AG20443 (cell line): ENCODE results near the gene C4BPB.
A peak's percentile ranks its signal among the peaks of the same experiment; 100 is the strongest.

Experiments used
- DNase-seq: peaks from one replicate; pipeline ENCODE4 v3.0.0; 2012; ENCODE audit warnings: low spot score, mixed read lengths

C4BPB gene

DNA sequence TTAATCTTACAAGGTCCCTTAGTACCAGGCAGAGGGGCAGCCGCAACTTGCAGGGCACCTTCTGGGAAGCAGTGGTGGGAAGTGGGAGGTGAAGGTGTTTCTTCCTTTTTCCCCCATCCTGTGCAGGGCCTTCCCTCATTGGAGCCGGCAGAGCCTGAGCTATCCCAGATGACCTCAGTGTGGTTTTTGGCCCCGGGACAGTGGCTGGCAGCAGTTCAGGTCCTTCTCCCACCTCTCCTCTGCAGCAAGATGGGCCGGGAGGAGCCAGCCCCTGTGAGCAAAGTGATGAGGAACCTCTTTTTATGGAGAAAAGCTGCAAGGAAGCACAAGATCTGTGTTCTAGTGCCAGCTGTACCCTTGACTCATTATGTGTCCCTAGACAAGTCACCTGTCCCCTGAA, 28.8 kb upstream of the C4BPB start:
- no peak for DNase-seq

DNA sequence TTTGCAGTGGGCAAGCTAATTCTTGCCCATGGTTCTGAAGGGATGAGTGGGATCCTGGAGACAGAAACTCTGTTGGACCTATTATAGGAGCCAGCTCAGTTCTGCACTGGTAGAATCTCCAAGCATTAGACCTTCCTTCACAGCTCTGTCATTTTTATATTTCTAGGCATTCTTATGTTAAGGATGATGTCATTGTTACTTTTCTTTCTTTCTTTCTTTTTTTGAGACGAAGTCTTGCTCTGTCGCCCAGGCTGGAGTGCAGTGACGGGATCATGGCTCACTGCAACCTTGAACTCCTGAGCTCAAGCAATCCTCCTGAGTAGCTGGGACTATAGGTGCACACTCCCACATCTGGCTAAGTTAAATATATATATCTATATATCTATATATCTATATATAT, 28.1 kb upstream of the C4BPB start:
- DNase-seq = no peak

DNA sequence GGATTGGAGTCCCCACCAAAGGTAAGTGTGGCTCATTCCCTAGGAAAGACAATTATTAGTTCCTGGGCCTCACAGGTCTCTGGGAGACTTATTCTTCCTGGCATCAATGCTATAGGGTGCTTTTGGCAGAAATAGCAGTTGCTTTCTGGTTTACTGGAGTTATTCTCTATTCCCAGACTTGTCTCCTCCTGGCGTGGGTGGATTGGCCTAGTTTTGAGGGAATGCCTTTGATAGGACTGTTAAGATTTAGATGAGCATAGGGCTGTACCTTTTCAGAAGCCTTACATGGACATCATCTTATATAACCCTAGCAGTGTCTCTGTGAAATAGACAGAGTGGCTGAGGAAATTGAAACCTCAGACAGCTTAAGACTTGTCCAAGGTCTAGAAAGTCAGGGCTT, 26.6 kb upstream of the C4BPB start:
- DNase-seq = no peak

DNA sequence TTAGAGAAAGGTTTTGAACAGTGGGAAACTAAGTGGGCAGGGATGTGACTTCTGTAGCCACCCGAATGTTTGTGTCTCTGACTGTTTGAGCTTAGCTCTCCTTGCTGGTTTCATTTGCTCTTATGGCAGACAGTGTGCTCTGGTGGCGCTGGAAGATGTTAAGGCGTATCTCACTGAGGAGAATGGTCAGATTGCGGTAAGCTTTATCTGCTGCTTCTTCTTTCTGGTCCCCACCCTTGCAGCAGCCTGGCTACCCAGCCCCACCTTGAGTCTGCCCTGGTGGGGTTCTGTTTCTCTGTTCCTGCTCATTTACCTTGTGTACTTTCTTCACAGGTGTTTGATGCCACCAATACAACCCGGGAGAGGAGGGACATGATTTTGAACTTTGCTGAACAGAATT, 25.6 kb upstream of the C4BPB start:
- no peak for DNase-seq

DNA sequence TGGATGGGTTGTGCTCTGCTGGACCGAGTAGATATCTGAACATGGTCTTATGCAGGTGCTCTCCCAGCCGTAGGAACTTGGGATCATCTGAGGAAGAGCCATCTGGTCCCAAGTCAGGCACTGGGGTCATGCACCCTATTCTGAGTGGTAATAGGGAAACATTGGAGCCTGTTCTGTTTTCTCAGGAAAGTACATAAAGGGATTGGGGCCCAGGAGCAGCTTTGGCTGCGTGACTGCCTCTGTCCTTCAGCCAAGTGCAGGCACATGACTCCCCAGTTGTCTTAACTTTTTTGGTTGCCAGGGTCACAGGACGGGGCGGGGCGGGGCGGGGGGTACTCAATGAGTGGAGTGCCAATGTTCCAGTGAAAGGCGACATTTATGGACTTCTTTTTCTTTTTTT, 24.1 kb upstream of the C4BPB start:
- no peak for DNase-seq

DNA sequence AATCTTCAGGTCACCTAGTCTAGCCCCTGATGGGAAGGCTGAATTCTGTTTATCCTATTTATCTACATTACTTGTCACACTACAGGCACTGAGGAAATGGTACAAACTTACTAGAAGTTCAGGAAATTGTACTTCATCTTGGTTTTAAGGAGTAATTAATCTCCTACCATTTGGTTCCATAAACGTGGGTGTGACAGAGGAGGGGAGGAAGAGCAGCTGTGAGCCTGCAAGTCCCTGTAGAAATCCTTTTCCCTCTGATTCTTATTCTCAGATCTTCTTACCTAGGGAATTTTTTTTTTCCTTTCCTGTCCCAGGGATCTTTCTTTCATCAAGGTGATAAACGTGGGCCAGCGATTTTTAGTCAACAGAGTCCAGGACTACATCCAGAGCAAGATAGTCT, 21.5 kb upstream of the C4BPB start:
- no peak for DNase-seq

DNA sequence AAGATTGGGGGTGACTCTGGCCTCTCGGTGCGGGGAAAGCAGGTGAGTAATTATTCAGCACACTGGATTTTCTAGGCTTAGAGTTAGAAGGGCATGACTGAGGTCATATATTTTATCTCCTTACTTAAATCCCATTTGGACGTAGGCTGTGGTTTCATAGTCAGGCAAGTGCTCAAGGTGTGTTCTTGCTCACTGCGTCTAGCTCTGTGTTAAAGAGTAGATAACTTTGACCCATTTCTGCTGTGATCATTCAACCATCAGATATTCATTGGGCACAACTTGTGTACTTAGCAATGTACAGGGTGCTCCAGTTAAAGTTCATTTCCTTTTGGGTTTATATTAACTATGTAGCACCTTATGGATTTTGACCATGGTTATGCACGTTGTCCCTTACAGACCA, 21.0 kb upstream of the C4BPB start:
- no peak for DNase-seq

DNA sequence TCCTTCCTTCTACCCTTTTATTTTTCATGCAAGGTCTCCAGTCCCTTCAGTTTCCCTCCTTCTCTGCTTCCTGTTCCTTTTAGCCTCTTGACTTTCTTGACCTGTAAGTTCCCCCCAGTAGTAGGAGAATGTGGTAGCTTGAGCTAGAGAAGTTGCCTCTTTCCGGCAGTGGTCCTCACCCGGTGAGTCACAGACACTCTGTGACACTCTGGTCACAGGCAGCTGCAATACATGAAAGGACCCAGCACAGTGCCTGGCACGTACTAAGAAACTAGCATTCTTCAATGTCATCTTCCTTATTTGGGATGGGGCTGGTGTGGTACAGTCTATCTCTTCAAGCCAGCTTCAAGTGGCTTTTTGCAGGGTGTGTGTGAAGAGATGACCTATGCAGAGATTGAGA, 19.6 kb upstream of the C4BPB start:
- DNase-seq = no peak

DNA sequence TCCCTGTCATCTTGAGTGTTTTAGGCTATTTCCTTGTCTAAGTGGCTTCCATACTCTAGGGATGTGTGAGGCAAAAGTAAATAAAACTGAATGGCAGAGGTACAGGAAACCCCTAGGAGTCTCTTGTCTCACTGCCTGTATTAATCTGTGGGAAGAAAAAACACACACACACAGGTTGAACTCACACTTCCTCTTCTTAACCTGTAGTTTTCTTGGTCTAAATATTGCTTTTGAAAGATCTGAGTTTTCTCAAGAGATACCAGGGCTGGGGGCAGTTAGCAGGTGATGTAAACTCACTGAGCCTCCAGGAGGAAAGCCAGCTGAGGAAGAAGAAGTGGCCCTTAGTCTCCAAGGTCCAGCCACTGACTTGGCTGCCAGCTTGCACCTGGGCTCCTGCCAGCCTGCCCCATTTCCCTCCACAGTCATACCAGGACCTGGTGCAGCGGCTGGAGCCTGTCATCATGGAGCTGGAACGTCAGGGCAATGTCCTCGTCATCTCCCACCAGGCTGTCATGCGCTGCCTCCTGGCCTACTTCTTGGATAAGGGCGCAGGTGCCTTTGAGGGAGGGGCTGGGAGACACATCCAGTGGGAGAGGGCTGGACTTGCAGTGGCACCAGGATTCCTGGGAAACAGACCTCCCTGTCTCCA, 18.7 kb upstream of the C4BPB start:
- DNase-seq = no peak

DNA sequence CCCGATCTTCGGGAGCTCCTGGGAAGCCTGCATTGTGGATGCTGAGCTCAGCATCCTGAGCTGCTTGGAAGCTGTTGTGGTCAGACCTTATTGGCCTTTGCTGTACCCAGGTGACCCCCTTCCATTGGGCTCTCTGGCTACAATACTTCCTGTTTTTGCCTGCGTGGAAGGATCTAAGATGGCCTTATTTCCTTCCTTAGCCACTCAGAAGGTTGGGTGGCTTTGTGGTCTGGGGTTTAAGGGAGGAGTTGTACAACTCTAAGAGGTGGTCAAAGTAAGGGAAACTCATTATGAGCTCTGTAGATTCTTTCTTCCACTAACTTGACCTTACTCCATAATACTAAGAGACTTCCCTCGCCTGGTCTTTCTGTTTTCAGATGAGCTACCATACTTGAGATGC, 17.8 kb upstream of the C4BPB start:
- no peak for DNase-seq

DNA sequence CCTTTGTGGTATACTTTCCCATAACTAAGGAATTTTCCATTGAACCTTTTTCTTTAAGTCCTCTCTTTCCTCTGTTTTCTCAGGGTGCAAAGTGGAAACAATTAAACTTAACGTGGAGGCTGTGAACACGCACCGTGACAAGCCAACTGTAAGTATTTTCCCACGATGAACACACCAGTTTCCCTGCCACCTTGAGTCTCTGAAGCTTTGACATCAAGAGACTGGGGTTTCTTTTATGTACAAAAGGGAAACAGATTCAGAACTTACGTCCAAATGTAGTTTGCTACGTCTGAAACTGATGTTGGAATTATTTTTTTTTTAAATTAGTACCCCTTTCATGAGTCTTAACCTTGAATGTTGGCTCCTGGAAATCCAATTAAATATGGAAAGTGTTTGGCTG, 17.2 kb upstream of the C4BPB start:
- no peak for DNase-seq

DNA sequence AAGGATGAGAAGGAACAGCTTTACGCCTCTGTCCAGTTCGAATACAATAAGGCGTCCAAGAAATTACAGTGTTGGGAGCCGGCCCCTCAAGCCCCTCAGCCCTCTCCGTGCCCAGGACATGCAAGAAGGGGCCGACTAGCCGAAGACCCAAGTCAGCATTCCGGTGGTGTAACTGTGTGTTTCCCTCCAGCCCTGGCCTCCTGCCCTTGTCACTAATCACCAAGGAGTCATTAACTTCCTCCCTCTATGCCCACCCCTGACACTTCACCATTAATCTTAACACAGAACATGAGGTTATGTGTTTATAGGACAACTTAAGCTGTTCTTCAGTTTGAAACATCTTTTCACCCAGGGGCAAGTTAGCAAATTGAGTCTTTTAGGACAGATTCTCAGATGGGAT, 16.4 kb upstream of the C4BPB start:
- DNase-seq = no peak

DNA sequence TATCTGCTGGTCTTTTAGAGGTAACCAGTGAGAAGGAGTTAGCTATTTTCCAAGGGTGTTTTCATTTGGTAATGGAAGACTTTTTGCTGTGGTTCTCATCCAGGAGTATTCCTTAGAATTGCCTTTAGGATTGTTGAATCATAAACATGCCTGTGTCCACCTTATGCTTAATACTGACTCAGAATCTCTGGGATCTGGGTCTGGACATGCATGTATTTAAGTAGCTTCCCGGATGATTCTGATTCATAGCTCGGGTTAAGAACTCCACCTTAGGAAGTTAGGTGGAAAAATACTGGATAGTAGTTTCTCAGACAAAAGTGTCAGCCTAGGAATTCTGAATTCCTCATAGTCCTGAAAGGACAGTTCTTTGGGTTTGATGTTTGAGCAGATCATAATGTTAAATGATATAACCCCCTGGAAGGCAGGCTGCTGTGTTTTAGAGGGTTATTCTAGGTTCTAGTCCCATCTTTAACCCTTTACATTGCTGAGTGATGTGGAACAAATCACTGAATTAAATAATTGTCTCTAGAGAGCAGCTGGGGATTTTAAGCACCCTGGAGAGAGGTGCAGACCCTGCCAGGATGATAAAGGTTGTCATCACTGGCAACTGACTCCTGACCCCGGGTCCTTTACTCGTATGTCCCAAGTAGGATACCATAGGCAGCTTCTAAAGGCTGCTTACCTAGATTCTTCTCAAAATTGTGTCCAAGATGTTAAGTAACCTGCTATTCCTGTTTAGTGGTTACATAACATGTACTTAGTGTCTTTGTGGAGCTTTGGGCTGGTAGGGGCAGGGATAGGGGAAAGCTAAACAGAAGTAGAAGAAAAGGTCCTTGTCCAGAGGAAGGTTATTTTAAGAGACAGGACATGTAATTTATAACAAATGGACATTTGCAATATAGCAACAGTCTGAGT, 14.5 kb upstream of the C4BPB start:
- no peak for DNase-seq

DNA sequence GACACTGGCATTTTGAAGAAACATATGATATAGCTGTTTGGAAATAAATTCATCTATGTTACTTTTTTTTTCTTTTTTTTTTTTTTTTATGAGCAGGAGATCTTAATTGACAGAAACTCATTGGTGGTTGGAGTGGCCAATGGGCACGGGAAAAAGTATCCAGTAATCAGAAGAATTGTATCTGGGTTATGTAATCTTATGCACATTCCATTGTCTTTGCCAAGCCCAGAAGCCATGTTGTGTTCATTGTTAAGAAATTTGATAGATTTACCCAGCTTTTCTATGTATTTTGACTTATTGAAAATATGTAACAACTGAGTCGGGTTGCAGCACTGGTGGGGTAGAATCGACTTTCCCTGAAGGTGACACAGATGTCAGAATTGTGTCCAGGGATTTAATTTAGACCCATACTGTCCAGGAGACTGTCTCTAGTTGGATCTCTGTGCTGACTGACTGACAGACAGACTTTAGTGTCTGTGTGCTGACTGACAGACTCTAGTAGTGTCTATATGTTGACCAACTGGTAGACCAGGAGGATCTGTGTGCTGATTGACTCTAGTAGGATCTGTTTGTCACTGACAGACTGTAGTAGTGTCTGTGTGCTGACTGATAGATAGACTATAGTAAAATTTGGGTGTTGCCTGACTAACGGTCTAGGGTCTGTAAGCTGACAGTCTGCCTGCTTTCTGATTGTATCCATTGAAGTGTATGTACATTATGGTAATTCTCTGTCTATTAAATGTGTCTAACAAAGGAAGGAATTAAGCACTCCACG, 12.3 kb upstream of the C4BPB start:
- peak; percentile 27 for DNase-seq

DNA sequence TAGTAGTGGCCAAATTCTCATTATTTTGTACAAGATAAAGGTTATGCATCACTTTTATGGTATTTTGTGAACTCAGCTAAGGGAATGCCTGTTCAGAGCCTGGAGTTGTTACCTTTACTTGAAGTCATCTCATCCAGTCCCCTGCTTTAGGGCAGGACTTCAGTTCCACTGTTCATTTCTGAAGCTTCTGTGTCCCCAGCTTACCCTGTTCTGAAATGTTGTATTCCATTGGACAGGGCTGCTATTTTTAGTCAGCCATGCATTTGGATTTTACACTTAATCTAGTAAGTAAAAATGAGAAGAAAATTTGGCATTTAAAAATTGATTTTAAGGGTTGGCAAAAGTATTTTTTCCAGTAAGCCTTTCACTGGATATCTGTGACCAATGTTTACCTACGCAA, 11.6 kb upstream of the C4BPB start:
- DNase-seq = no peak

DNA sequence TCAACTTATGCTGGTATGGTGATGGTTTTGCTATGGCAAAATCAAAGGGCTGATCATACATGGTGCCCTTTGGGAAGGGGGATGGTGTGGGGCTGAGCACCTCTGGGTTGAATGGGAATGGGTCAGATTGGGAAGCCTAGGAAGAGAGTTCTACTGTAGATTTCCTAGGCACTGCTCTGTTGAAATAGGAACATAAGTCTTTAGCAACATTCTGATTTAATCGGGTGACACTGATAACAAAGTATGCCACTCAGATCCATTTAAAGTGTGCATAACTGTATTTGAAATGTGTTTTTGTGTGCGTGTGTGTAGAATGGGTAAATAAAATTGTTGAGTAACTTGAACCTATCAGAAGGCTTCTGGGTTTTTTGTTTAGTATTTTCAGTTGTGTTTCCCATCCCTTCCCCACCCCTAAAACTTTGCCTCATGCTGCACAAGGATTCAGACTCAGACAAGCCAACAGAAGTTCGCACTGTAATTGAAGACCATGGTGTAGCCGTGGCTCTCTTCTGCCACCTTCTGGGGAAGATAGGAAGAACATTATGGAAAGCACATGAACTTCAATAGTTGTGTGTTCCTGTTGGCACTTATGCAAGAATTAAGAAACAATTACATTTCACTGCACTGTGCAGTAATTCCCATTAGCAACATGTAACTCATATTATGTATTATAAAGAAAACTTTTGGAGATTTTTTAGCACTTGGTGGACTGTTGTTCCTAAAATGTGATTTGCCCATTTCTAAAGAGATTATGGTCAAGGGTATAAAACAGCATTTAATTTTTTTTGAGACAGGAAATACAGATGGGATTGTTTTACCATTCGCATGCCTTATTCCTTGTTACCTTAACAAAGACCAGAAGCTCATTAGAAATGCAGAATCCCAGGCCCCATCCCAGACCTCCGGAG, 10.9 kb upstream of the C4BPB start:
- DNase-seq = peak; percentile 85

DNA sequence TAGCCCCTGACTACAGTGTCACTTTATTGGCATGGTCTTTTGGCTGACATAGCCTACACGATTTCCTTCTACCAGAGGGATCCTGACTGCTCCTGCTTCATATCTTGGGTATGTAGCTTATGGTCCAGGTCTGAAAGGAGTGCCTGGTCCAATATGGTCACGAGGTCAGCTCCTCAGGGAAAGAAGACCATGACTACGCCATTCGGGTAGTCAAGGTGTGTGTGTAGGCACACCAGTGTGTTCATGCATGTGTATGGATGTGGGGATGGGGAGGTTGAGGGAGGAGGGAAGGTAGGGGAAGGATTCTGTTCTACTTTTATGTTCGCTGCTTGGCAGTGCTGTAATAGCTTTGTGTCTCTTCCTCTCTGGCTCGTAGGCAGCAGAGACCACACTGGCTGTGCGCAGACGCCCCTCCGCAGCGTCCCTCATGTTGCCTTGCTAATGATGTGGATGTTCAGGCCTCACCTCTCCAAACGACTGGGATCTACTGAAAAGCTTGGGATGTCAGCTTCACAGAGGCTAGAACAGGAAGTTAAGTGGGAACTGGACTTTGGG, 10.0 kb upstream of the C4BPB start:
- DNase-seq = no peak

DNA sequence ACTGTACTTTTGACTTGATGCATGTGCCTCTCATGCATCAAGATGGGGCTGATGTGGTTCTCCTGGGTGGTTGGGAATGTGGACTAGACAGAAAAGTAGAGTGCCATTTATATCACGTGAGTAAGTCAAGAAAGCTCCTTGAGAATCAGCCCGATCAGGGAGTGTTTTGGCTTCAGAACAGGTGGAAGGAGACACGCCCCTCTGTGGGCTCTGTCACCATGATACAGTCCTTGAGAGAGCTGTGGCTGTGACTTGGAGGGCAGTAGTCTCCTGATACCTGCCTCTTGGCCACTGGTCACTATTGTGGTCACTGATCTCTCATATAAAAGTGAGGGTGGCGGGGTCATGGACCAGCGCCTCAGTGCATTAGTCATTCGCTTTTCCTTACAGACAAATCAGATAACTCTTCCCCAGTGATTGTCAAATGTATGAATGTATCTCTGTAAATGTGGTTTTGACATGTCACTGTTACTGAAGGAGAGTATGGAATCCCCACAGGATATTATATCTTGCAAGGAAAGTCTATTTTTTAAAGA, 8.9 kb upstream of the C4BPB start:
- no peak for DNase-seq

DNA sequence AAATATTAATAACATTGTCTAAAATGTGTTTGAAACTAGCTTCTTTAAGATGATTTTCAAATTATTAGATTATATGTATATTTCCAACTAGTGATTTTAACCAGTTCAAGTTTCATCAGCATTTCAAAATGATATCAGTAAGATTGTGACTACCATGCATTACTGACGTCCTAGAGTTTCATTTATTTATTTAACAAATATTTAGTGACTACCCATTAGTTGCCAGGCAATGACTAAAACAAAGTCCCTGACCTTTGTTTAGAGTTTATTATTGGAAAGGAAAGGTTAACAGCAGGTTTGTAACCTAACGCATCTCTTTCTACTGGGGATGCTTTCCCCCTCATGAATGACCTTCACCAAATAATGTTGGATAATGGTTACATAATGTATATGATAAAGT, 7.6 kb upstream of the C4BPB start:
- no peak for DNase-seq

DNA sequence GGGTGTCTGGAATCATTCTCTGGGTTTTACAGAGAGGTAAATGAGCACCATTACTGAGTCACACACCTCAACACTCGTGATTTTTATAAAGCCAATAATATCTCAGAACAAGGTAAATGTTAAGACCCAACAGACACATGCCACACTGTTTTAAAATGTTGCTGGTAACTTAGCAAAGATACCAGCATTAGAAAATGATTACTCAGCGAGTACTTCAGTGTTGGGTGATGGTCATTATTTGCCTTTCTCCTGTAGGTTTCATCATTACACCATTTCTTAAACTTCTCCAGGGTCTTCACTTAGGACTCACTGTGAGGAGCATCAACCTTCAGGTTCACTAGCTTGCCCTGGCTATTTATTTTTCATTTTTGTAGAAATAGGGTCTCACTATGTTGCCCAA, 6.9 kb upstream of the C4BPB start:
- no peak for DNase-seq

DNA sequence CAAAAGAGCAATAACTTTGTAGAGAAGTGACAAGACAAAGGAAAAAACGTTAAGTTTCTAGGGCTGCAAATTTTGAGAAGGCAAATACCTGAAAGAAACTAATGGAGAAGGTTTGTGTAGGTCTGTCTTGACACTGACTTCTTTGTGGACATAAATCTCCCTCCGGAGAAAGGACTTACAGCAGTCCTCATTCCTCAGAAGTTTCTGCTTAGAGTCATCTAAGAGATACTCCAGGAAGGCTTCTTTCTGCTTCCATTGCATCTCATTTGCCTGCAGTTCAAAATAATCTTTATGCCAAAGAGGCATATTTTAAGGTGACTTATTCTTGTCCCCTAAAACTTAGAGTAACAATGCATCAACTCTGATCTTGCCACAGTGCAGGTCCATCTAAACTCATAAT, 4.4 kb upstream of the C4BPB start:
- DNase-seq = no peak
